Nephron (organoid): ENCODE measurements around the gene PIK3R5.

Experiments used
- H3K27ac Mint-ChIP-seq, 3 experiments: 2 replicates each; pipeline ENCODE4 v1.8.0; 2020; ENCODE audit warnings: mixed read lengths in 3 of 3, mild to moderate bottlenecking in 2 of 3, moderate library complexity in 1 of 3
- H3K27me3 Mint-ChIP-seq: 2 replicates; pipeline ENCODE4 v1.8.0; 2021; ENCODE audit warnings: low read depth, mild to moderate bottlenecking, moderate library complexity, mixed read lengths
- H3K36me3 Mint-ChIP-seq: 2 replicates; pipeline ENCODE4 v1.8.0; 2020; ENCODE audit warnings: low read depth, mixed read lengths
- H3K4me1 Mint-ChIP-seq: 2 replicates; pipeline ENCODE4 v1.8.0; 2020; ENCODE audit warnings: mixed read lengths
- H3K4me3 Mint-ChIP-seq, 3 experiments: 2 replicates each; pipeline ENCODE4 v1.8.0; 2020; ENCODE audit warnings: mild to moderate bottlenecking in 3 of 3, mixed read lengths in 3 of 3, moderate library complexity in 2 of 3
- H3K9me3 Mint-ChIP-seq: 2 replicates; pipeline ENCODE4 v1.8.0; 2020; ENCODE audit warnings: mixed read lengths
- TF ChIP-seq, protein P1 (sequence below), 3 experiments: fragments of 200-600 bp; sonication (generic); IDR thresholded peaks; one replicate each; pipeline ENCODE4 v1.5.0; 2021; ENCODE audit warnings: antibody characterized with exemption in 3 of 3; ENCODE audit not compliant: unreplicated experiment in 3 of 3

The PIK3R5 gene

GRCh38 chr17:8892338-8892690 lies 73.2 kb downstream of the PIK3R5 start:
- peaks cover 35% of the 10 kb centered on the region for H3K27me3 Mint-ChIP-seq
- H3K4me3 Mint-ChIP-seq, result no peak overlapping the region
- H3K9me3 Mint-ChIP-seq, result no peaks in the 10 kb centered on the region
- TF ChIP-seq, protein P1, sequence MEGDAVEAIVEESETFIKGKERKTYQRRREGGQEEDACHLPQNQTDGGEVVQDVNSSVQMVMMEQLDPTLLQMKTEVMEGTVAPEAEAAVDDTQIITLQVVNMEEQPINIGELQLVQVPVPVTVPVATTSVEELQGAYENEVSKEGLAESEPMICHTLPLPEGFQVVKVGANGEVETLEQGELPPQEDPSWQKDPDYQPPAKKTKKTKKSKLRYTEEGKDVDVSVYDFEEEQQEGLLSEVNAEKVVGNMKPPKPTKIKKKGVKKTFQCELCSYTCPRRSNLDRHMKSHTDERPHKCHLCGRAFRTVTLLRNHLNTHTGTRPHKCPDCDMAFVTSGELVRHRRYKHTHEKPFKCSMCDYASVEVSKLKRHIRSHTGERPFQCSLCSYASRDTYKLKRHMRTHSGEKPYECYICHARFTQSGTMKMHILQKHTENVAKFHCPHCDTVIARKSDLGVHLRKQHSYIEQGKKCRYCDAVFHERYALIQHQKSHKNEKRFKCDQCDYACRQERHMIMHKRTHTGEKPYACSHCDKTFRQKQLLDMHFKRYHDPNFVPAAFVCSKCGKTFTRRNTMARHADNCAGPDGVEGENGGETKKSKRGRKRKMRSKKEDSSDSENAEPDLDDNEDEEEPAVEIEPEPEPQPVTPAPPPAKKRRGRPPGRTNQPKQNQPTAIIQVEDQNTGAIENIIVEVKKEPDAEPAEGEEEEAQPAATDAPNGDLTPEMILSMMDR (IDR thresholded peaks at IDR 0.05; ENCODE audit: unreplicated experiment in 3 of 3), result no peak
- no peaks in the 10 kb centered on the region for H3K36me3 Mint-ChIP-seq
- H3K4me1 Mint-ChIP-seq, result peaks cover 13% of the 10 kb centered on the region
- H3K27ac Mint-ChIP-seq, result no peak overlapping the region

DNA sequence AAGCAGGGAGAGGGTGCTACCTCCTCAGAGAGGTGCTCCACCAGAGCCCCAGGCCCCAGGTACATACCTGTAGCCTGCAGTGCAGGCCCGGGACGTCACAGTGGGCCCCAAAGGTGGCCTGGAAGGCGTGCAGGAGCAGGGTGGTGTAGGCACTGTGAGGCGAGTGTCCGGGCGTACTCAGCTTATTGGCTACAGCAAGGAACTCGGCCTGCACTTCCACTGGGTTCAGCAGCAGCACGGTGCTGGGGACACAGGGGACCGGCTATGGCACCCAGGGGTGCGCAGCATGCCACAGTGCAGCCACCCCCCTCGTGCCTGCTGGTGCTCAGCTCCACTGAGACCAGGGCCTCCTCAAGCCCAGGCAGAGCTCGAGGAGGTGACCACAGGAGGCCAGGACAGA lies 74.8 kb downstream of the PIK3R5 start:
- TF ChIP-seq, protein P1 (IDR thresholded peaks at IDR 0.05; ENCODE audit: unreplicated experiment in 3 of 3), result no peak
- Mint-ChIP-seq H3K36me3 (no peaks in the 10 kb centered on the region), H3K9me3 (no peaks in the 10 kb centered on the region), H3K27ac (no peak overlapping the region), H3K4me1 (peaks cover 13% of the 10 kb centered on the region), H3K27me3 (peaks cover 22% of the 10 kb centered on the region), H3K4me3 (no peak overlapping the region)

DNA sequence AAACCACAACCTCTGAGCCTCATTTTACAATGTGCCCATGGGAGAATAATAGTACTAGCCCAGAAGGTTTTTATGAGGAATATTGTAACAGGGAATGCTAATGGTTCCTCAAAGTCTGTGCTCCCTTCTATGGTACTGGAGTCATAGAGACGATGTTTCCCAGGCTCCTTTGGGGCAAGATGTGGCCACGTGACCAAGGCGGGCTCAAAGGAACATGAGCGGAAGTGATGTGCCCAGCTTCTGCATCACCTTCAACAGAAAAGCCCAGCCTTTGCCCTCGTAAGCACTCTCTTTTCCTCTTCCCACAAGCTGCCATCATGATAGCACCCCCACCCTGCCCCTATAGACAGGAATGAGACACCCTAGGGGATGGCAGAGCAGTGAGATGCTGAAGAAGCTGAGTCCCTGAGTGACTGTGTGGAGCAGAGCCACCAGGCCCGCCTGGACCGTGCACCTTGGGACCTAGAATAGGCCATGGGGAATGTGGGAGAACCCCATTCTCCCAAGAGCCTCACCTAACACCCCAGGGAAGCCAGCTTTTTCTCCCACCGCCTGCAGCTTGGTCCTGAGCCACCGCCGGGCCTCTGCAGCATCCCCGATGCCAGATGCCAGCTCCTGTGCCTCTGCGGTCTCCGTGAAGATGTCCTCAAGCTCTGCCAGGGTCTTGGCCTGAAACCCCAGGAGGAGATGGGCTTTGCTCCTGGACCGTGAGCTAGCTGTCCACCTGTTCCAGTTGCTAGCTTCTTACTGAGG lies 75.9 kb downstream of the PIK3R5 start:
- TF ChIP-seq, protein P1 (IDR thresholded peaks at IDR 0.05; ENCODE audit: unreplicated experiment in 3 of 3), result no peak
- Mint-ChIP-seq H3K27me3 (peaks cover 14% of the 10 kb centered on the region), H3K4me3 (no peak overlapping the region), H3K36me3 (no peaks in the 10 kb centered on the region), H3K4me1 (peaks cover 8% of the 10 kb centered on the region), H3K9me3 (no peaks in the 10 kb centered on the region), H3K27ac (no peak overlapping the region)

DNA sequence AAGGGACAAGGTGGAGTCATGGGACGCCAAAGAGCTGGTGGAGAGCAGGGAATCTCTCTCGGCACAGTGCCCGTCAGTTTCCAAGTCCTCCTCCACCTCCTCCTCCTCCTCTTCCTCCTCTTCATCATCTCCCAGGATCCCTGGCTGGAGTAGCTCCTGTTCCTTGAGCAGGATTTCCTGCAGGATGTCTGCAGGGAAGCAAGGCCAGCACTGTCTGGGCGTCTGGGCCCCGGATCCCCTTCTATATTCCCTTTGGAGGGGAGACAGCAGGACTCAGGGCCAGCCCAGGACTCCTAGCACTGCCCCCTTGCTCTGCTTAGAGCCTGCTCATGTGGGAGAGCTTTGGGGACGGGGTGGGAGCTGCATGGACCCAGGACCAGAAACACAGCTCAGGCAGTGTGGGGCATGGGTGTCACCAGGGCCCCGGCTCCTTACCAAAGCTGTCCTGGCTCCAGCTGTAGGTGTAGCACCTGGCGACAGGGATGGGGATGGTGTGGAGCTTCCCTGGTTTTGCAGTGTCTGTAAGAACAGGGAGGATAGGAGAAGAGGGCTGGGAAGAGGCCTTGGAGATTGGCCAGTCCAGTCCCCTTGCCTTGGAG lies 76.7 kb downstream of the PIK3R5 start:
- H3K9me3 Mint-ChIP-seq, result no peaks in the 10 kb centered on the region
- H3K4me1 Mint-ChIP-seq, result peaks cover 8% of the 10 kb centered on the region

DNA sequence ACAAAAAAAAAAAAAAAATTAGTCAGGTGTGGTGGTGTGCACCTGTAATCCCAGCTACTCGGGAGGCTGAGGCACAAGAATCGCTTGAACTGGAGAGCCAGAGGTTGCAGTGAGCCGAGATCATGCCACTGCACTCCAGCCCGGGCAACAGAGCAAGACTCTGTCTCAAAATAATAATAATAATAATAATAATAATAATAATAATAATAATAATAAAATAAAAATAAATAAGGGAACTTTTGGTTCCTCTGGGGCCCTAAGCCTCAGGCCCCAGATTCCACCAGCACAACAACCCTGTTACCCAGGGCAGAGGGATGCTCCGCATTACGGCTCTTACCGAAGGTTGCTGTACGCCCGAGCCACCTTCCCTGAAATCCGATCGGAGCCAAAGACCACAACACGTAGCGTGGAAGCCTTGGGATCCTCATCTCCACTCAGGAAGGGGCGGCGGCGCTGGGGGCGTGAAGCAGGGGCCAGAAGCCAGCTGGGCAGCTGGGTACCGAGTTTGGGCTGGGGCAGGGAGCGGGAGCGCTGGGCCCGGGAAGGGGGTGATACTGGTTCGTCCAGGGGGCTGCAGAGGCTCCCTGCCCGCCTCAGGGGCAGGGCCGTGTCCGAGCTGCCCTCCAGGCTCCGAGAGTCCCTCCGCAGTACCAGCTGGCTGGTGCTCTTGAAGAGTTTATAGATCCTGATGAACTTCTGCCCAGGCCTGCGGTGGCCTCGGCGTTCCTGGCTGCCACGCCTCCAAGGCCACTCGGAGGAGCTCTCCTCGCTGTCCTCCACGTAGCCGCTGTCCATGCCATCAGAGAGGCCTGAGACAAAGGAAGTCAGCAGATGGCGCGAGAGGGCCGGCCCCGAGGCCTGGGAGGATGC lies 77.4 kb downstream of the PIK3R5 start:
- no peak overlapping the region for H3K4me3 Mint-ChIP-seq
- H3K27ac Mint-ChIP-seq, result no peak overlapping the region
- no peaks in the 10 kb centered on the region for H3K9me3 Mint-ChIP-seq
- peaks cover 16% of the 10 kb centered on the region for H3K27me3 Mint-ChIP-seq
- TF ChIP-seq, protein P1 (IDR thresholded peaks at IDR 0.05; ENCODE audit: unreplicated experiment in 3 of 3), result peak; percentile 40 to 55 (median 44)
- no peaks in the 10 kb centered on the region for H3K36me3 Mint-ChIP-seq
- peaks cover 8% of the 10 kb centered on the region for H3K4me1 Mint-ChIP-seq

More for the DNA sequence above, 76.7 kb downstream of the PIK3R5 start:
- Mint-ChIP-seq H3K4me3 (no peak overlapping the region), H3K27ac (no peak overlapping the region), H3K36me3 (no peaks in the 10 kb centered on the region), H3K27me3 (peaks cover 16% of the 10 kb centered on the region)
- TF ChIP-seq, protein P1 (IDR thresholded peaks at IDR 0.05; ENCODE audit: unreplicated experiment in 3 of 3), result no peak
